CD4-positive, alpha-beta T cell treated with Interleukin-1 beta for 1 hour (primary cell): ENCODE results near the gene ARIH2.

Experiments used
- DNase-seq, 2 donors: peaks; one replicate each; pipeline ENCODE4 v3.0.0-alpha.2; 2020 to 2022

ARIH2 gene

GRCh38 chr3:49021813-49022687 is 103.4 kb downstream of the ARIH2 start, which contains the start of gene NDUFAF3:
Gene NDUFAF3, plus strand, starts transcription at chr3:49022121. Its CDS starts 24 bp downstream, at chr3:49022145.
- peak; percentile 93 for DNase-seq

- DNase-seq = no peak
Measured at GRCh38 chr3:49022688-49023171, 104.1 kb downstream of the ARIH2 start.

- no peak for DNase-seq
Measured at GRCh38 chr3:49023775-49024174, 105.1 kb downstream of the ARIH2 start.

GRCh38 chr3:49024449-49024848 is 105.8 kb downstream of the ARIH2 start:
- DNase-seq = no peak

- DNase-seq = peak in 1 of 2 donors; percentile 13
Measured at GRCh38 chr3:49025005-49025792, 106.6 kb downstream of the ARIH2 start.

GRCh38 chr3:49025793-49026520 is 107.3 kb downstream of the ARIH2 start:
- no peak for DNase-seq

GRCh38 chr3:49026536-49026935 is 107.9 kb downstream of the ARIH2 start:
- no peak for DNase-seq

- DNase-seq = no peak
Measured at GRCh38 chr3:49027634-49028033, 109.0 kb downstream of the ARIH2 start.

- no peak for DNase-seq
Measured at GRCh38 chr3:49028298-49028672, 109.6 kb downstream of the ARIH2 start.

- DNase-seq = peak; percentile 96
Measured at GRCh38 chr3:49028673-49029562, 110.3 kb downstream of the ARIH2 start, which contains the start of gene IMPDH2. Gene IMPDH2, minus strand, starts transcription at chr3:49029398. Its CDS starts 48 bp downstream, at chr3:49029350.

GRCh38 chr3:49029563-49029884 is 110.9 kb downstream of the ARIH2 start:
- no peak for DNase-seq

- DNase-seq = no peak
Measured at GRCh38 chr3:49030321-49030720, 111.7 kb downstream of the ARIH2 start.

GRCh38 chr3:49032646-49033304 is 114.1 kb downstream of the ARIH2 start:
- no peak for DNase-seq

- no peak for DNase-seq
Measured at GRCh38 chr3:49034650-49035049, 116.0 kb downstream of the ARIH2 start.

- no peak for DNase-seq
Measured at GRCh38 chr3:49035281-49035680, 116.6 kb downstream of the ARIH2 start.
